Panc1 (cell line): ENCODE results near the gene SGSM1. TPM values are rescaled to one million over a fixed set of nuclear protein-coding genes. Genes with fewer than 3 reads are reported as not detected.

ENCODE experiments used
- ATAC-seq: fragments of 200-7000 bp; cut with Tn5 transposase; 2 replicates; pipeline ENCODE4 v1.9.1; 2020; ENCODE audit warnings: mild to moderate bottlenecking, moderate library complexity
- BruUV-seq: library from RNA; stranded (reverse); fragments of 400-500 nt; replicated peaks from 2 replicates; lab custom pipeline; 2021; lab: Mats Ljungman, UMichigan
- CTCF ChIA-PET: fragments of 300-600 bp; sonication (Branson Sonifier 250); formaldehyde crosslinking; loops from one replicate; lab custom pipeline; 2022; ENCODE audit warnings: antibody characterized with exemption; lab: Charles Lee
- POLR2A ChIA-PET: fragments of 300-600 bp; sonication (Branson Sonifier 250); formaldehyde crosslinking; loops from one replicate; lab custom pipeline; 2022; ENCODE audit warnings: antibody characterized with exemption; lab: Charles Lee
- DNase-seq: peaks from one replicate; pipeline ENCODE4 v3.0.0-alpha.2; 2010; ENCODE audit warnings: low read depth, low spot score
- H3K27ac ChIP-seq: 2 replicates; pipeline ENCODE4 v1.5.1; 2011; ENCODE audit warnings: mild to moderate bottlenecking, low read length, inconsistent platforms
- H3K27me3 ChIP-seq: fragments of 200-500 bp; sonication (Bioruptor generic); 2 replicates; pipeline ENCODE4 v1.6.0; 2014; ENCODE audit warnings: low read length, inconsistent platforms; ENCODE audit not compliant: control insufficient read depth, insufficient read depth
- H3K36me3 ChIP-seq: fragments of 200-500 bp; sonication (Bioruptor generic); 2 replicates; pipeline ENCODE4 v1.5.1; 2014; ENCODE audit warnings: inconsistent platforms, mild to moderate bottlenecking, low read length, moderate library complexity; ENCODE audit not compliant: control insufficient read depth, insufficient read depth
- H3K4me1 ChIP-seq: 2 replicates; pipeline ENCODE4 v1.5.1; 2011; ENCODE audit warnings: inconsistent platforms, mild to moderate bottlenecking, low read length, moderate library complexity; ENCODE audit not compliant: control insufficient read depth, insufficient read depth
- H3K4me3 ChIP-seq, 2 experiments: 2 replicates each; pipeline ENCODE4 v1.5.1; 2011 to 2012; ENCODE audit warnings: low read depth in 2 of 2, low read length in 2 of 2, mild to moderate bottlenecking in 2 of 2, inconsistent platforms in 1 of 2, moderate library complexity in 1 of 2
- H3K9me3 ChIP-seq: fragments of 200-500 bp; sonication (Bioruptor generic); 2 replicates; pipeline ENCODE4 v1.5.1; 2014; ENCODE audit warnings: low read depth, mild to moderate bottlenecking, inconsistent platforms, low read length, moderate library complexity; ENCODE audit not compliant: control insufficient read depth, insufficient read depth
- POLR2AphosphoS5 ChIP-seq: IDR thresholded peaks from 2 replicates; pipeline ENCODE4 v1.6.1; 2012; ENCODE audit warnings: mild to moderate bottlenecking, low read depth, low read length, moderate library complexity
- SIN3A ChIP-seq: IDR thresholded peaks from 2 replicates; pipeline ENCODE4 v1.6.1; 2012; ENCODE audit warnings: low read depth, mild to moderate bottlenecking, low read length, moderate library complexity, borderline replicate concordance; ENCODE audit not compliant: insufficient read depth
- TCF7L2 ChIP-seq: IDR thresholded peaks from 2 replicates; pipeline ENCODE4 v1.6.1; 2011; ENCODE audit warnings: mild to moderate bottlenecking, low read depth, low read length, inconsistent platforms
- in situ Hi-C: cut with HindIII; loops from 2 replicates; pipeline ENCODE4 v1.10.0; 2016; ENCODE audit warnings: low sequenced_read_pairs, low pct_unique_long_range_greater_than_20kb
- intact Hi-C: fragments of 100-400 bp; cut with micrococcal nuclease; formaldehyde crosslinking; loops from one replicate; pipeline ENCODE4 v1.10.0; 2022; ENCODE audit not compliant: unreplicated experiment
- total RNA-seq: library from RNA; stranded (reverse); gene quantifications from one replicate; pipeline ENCODE4 v1.2.1, GENCODE V29; 2021; ENCODE audit not compliant: unreplicated experiment
- TF ChIP-seq, protein P1 (sequence below), 2 experiments: IDR thresholded peaks; 2 replicates each; pipeline ENCODE4 v1.6.1; 2011 to 2012; ENCODE audit warnings: low read depth in 2 of 2, control low read depth in 1 of 2, low read length in 1 of 2, mild to moderate bottlenecking in 1 of 2, moderate library complexity in 1 of 2; ENCODE audit not compliant: insufficient read depth in 1 of 2
- TF ChIP-seq, protein P2 (sequence below): fragments of 450-650 bp; IDR thresholded peaks from 2 replicates; pipeline ENCODE4 v1.5.1; 2017; ENCODE audit warnings: mild to moderate bottlenecking

The SGSM1 gene
- total RNA-seq, 1 experiment from 2014 or later: 1.6 TPM

DNA sequence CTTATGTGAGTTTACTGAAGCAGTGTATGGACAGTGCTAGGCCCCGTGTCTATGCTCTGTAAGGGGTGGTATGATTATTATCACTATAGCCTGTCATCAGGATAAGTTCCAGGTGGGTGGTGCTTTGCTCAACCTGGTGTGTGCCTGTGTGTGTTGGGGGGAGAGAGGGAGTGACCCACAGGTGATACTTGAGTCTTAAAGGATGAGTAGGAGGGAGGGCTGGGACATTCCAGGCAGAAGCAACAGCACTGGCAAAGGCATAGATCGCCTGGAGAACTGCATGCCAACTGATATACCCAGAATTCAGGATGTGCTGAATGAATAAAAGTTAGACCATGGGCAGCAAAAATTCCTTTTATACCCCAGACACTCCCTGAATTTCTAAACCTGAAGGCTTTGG lies 151.0 kb downstream of the SGSM1 start:
- ChIA-PET POLR2A (interaction anchor here (0.6 kb wide), 2 partner anchors 9 to 145 kb away, joined by 4 read pairs; no protein-coding TSS in a partner anchor), CTCF (no interaction called here)
- intact Hi-C loops (no loop called here), in situ Hi-C loops (no loop called here)
- peaks cover 12% of the 10 kb centered on the region for H3K4me1 ChIP-seq
- BruUV-seq: no TSS peak
- no peak overlapping the region for H3K4me3 ChIP-seq
- TF ChIP-seq SIN3A (no peak), POLR2AphosphoS5 (no peak), TCF7L2 (no peak)
- TF ChIP-seq, protein P1, sequence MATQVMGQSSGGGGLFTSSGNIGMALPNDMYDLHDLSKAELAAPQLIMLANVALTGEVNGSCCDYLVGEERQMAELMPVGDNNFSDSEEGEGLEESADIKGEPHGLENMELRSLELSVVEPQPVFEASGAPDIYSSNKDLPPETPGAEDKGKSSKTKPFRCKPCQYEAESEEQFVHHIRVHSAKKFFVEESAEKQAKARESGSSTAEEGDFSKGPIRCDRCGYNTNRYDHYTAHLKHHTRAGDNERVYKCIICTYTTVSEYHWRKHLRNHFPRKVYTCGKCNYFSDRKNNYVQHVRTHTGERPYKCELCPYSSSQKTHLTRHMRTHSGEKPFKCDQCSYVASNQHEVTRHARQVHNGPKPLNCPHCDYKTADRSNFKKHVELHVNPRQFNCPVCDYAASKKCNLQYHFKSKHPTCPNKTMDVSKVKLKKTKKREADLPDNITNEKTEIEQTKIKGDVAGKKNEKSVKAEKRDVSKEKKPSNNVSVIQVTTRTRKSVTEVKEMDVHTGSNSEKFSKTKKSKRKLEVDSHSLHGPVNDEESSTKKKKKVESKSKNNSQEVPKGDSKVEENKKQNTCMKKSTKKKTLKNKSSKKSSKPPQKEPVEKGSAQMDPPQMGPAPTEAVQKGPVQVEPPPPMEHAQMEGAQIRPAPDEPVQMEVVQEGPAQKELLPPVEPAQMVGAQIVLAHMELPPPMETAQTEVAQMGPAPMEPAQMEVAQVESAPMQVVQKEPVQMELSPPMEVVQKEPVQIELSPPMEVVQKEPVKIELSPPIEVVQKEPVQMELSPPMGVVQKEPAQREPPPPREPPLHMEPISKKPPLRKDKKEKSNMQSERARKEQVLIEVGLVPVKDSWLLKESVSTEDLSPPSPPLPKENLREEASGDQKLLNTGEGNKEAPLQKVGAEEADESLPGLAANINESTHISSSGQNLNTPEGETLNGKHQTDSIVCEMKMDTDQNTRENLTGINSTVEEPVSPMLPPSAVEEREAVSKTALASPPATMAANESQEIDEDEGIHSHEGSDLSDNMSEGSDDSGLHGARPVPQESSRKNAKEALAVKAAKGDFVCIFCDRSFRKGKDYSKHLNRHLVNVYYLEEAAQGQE (IDR thresholded peaks at IDR 0.05; ENCODE audit: insufficient read depth in 1 of 2, low read depth in 2 of 2, low read length in 1 of 2): no peak
- TF ChIP-seq, protein P2, sequence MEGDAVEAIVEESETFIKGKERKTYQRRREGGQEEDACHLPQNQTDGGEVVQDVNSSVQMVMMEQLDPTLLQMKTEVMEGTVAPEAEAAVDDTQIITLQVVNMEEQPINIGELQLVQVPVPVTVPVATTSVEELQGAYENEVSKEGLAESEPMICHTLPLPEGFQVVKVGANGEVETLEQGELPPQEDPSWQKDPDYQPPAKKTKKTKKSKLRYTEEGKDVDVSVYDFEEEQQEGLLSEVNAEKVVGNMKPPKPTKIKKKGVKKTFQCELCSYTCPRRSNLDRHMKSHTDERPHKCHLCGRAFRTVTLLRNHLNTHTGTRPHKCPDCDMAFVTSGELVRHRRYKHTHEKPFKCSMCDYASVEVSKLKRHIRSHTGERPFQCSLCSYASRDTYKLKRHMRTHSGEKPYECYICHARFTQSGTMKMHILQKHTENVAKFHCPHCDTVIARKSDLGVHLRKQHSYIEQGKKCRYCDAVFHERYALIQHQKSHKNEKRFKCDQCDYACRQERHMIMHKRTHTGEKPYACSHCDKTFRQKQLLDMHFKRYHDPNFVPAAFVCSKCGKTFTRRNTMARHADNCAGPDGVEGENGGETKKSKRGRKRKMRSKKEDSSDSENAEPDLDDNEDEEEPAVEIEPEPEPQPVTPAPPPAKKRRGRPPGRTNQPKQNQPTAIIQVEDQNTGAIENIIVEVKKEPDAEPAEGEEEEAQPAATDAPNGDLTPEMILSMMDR: no peak
- DNase-seq (no peak), ATAC-seq (no peak)
- H3K9me3 ChIP-seq: no peaks in the 10 kb centered on the region
- H3K36me3 ChIP-seq: no peaks in the 10 kb centered on the region
- no peaks in the 10 kb centered on the region for H3K27me3 ChIP-seq
- no peak overlapping the region; the same call in 1 of the 2 replicates for H3K27ac ChIP-seq

DNA sequence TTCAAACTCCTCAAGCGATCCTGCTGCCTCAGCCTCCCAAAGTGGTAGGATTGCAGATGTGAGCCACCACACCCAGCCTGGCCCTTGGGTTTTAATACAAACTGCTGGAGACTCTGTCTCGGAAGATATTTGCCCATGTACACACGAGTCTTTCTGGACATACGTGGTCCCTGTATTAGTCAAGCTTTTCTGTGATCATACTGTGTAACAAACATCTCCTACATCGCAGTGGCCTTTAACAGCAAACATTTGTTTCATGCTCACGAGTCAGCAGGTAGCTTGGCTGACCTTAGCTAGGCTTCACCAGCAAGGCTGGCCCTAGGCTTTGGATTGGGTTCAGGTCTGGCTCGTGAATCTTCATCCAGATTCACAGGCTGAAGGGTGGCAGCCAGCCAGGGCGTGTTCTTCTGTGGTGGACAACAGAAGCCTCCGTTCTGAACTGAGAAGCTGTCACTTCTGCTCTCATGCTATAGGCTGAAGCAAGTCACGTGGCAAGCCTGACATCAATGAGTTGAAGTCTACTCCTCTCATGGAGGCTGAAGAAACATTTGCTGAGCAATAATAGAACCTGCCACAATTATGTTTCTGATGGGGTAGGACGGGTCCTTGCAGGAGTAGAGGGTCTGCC lies 155.3 kb downstream of the SGSM1 start:
- in situ Hi-C loops: no loop called here
- TF ChIP-seq, protein P1 (IDR thresholded peaks at IDR 0.05; ENCODE audit: insufficient read depth in 1 of 2, low read depth in 2 of 2, low read length in 1 of 2): no peak
- TF ChIP-seq SIN3A: no peak
- TF ChIP-seq TCF7L2: no peak
- TF ChIP-seq, protein P2: no peak
- TF ChIP-seq POLR2AphosphoS5: no peak
- BruUV-seq: no TSS peak
- peaks cover 18% of the 10 kb centered on the region for H3K4me1 ChIP-seq
- intact Hi-C loops: no loop called here
- H3K36me3 ChIP-seq: no peaks in the 10 kb centered on the region
- DNase-seq (no peak), ATAC-seq (no peak)
- ChIA-PET POLR2A (no interaction called here), CTCF (no interaction called here)
- H3K27me3 ChIP-seq: no peaks in the 10 kb centered on the region
- H3K4me3 ChIP-seq: no peak overlapping the region
- H3K27ac ChIP-seq: peak overlapping the region; percentile 1; the same call in 1 of the 2 replicates
- H3K9me3 ChIP-seq: no peaks in the 10 kb centered on the region
